Fibroblast of upper back skin (primary cell): Measurements from ENCODE around the gene ZBTB18.
"Not testable (repeated sequence)": the region's sequence is repeated elsewhere in the genome, so short reads cannot be mapped to it uniquely, and the experiment has no call there.

ENCODE experiments used
- DNase-seq: peaks from one replicate; pipeline ENCODE4 v3.0.0-alpha.2; 2013

The ZBTB18 gene

DNA sequence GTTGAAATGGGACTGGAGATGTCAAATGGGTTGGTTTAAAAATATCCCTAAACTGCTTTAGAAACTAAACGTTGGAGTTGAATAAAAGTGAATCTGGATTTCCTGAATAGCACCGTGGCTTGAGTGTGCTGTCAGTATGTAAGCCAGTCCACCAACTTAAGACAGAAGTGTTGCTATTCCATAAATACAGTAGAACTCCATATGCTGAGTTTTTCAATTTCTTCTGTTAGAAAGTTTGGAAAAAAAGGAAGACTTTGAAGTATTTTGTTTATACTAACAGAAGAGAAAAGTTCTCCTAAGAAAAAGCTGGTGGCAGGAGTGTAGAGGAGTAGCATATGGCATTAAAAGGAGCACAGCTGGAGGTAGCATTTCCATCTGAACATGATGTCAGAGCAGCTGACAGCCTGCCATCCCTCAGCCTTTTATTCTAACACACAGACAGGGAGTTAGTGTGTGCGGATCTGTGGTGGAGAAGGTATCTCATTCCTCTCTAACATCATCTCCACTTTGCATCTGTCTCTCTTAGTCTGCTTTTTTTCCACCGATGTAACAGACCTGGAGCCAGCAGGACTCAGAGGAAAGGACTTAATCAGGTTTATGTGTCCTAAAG is at the start of gene ZBTB18:
Gene ZBTB18, plus strand, starts transcription at position 449 of the 610 bp plus-strand sequence. Its CDS starts 149 bp downstream, at position 598.
- peak; percentile 91 for DNase-seq

DNA sequence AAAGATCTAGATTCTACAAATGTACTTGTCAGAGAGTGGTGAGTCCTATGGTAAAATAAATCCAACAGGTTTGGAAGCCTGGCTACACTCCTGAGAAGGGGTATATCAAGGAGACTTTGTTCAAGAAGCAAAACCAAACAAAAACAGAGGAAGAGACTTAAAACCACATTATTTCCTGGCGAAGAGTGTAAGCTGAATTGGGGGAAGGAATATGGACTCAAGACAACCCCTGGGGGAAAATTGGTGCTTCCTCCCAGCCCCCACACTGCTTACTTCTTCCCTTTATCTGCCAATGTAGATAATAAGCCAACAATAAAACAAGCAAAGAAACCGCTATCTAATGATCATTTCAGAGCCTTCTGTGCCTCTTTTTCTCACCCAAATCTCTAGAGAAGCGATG is 48.4 kb upstream of the ZBTB18 start:
- DNase-seq: no peak

GRCh38 chr1:244005455-244005854 is 45.6 kb upstream of the ZBTB18 start:
- no peak for DNase-seq

DNA sequence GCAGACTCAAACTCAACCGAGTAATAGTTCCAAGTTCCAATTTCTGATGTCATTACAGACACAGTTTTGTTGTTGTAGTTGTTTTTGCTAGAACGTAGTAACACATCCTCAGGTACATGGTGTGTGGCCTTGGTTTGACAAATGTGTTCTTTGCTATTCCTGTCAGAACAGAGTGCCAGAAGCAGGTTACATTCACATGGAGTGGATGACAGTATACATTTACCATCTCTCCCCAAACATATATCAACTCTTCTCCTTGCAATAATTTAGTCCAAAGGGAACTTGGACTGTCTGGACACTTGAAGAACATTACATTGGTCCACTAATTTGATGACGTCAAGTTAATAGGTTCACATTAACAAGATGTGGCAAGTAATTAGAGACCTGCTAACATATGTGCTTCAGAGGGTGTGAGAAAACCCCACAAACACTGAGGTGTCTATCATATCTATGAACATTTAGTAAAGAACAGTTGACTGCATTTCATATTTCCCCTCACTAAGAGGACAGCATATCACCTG is 44.6 kb upstream of the ZBTB18 start:
- DNase-seq: no peak

GRCh38 chr1:244006961-244007360 is 44.1 kb upstream of the ZBTB18 start:
- DNase-seq: no peak

- no peak for DNase-seq
Observed at GRCh38 chr1:244010191-244010590, 40.9 kb upstream of the ZBTB18 start.

GRCh38 chr1:244010703-244011123 is 40.4 kb upstream of the ZBTB18 start:
- DNase-seq: no peak

DNA sequence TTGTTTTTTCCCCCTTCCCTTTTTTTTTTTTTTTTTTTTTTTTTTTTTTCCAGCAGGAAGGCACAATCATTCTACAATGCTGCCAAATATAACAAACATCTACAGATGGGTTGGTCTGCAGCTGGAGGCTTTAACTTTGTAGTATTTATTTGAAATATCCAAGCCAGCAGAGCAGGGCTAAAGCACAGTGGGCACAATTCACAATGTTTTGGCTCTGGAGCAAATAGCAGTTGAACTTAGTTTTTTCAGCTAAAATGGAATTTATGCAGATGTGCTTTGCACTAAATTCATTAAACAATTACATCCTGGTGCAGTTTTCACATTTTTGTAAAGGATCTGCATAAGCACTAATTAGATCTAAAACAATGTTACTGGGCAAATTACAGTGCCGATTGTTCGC is 39.8 kb upstream of the ZBTB18 start:
- DNase-seq: peak; percentile 15

DNA sequence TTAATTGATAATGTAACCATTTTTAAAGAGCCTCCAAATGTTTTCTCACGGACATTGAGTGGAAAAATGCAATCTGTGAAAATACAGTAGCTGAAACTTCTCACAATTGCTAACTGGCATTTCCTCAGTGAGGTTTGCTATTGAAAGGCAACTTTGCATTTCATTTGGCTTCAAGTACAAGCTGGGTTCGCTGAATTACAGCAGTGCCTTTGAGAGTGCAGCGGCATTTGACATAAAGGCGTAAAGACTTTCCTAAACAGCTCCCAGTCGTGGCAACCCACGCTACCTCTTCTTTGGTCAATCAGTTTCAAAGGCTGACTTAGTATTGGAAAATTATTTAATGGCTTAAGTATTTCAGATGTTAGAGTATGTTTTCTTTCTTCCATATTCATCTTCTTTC is 39.3 kb upstream of the ZBTB18 start:
- DNase-seq: no peak

- peak; percentile 66 for DNase-seq
Observed at GRCh38 chr1:244012202-244012601, 38.9 kb upstream of the ZBTB18 start.

- no peak for DNase-seq
Observed at GRCh38 chr1:244013100-244013499, 38.0 kb upstream of the ZBTB18 start.

DNA sequence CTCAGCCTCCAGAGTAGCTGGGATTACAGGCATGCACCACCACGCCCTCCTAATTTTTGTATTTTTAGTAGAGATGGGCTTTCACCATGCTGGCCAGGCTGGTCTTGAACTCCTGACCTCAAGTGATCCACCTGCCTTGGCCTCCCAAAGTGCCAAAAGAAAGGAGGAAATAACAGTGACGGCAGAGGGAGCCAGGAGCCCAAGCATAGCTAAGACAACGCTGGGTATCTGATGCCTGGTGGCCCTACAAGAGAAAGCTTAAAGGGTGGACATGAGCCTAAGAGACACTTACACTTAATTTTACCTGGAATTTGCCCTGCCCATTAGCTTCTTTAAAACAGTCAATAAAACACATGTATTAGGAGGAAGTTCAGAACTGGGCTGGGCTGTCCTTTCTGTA is 36.2 kb upstream of the ZBTB18 start:
- not testable (repeated sequence) for DNase-seq

- peak; percentile 26 for DNase-seq
Observed at GRCh38 chr1:244019982-244020485, 31.0 kb upstream of the ZBTB18 start.

GRCh38 chr1:244021427-244021826 is 29.7 kb upstream of the ZBTB18 start:
- no peak for DNase-seq

DNA sequence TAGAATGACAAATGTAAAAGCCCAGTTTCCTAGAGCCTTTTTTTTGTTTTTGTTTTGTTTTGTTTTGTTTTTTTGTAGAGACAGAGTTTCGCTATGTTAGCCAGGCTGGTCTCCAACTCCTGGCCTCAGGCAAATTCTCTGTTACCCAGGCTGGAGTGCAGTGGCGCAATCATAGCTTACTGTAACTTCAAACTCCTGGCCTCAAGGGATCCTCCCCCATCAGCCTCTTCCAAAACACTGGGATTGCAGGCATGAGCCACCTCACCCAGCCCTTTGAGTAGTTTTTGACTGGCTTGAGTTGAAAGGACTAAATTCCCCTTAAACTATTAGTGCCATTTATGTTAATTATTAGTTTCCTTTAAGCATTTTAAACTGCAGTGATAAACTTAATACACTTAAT is 28.8 kb upstream of the ZBTB18 start:
- peak; percentile 54 for DNase-seq

GRCh38 chr1:244022864-244023440 is 28.1 kb upstream of the ZBTB18 start:
- no peak for DNase-seq

- DNase-seq: no peak
Observed at GRCh38 chr1:244027491-244028145, 23.5 kb upstream of the ZBTB18 start.

DNA sequence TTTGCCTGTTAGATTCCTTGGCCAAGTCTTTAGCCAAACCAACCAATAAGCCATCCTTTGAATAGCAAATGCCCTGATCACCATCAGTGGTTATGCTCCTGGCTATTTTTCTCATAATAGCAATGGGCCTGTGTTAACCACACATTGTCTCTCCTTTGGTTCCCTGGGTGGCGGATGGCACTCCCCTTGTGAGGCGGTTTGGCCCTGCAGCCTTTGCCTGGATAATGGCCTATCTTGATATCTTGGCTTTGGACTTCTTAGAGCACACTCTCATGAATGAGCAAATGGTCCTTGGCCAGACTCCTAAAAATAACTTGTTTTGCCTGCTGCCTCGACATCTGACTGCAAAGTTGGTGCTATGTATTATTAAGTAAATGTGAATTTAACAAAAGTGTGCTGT is 22.4 kb upstream of the ZBTB18 start:
- DNase-seq: no peak

DNA sequence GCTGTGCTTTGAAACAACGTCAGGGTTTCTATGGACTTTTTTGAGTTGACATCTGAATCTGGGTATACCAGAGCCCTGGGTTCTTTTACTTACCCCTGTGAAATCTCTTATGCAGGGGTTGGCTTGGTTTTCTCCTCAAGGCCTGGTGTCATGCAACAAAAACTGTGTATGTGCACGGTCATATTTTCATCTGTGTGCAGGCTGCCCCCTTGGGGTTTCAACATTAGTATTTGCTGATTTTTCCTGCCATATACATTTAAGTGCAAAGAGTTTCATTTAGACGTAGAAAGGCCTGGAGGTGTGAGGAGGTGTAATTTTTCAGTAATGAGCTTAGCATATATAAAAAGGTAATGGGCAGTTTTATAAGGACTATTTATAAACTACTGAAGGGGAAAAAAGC is 22.0 kb upstream of the ZBTB18 start:
- no peak for DNase-seq

DNA sequence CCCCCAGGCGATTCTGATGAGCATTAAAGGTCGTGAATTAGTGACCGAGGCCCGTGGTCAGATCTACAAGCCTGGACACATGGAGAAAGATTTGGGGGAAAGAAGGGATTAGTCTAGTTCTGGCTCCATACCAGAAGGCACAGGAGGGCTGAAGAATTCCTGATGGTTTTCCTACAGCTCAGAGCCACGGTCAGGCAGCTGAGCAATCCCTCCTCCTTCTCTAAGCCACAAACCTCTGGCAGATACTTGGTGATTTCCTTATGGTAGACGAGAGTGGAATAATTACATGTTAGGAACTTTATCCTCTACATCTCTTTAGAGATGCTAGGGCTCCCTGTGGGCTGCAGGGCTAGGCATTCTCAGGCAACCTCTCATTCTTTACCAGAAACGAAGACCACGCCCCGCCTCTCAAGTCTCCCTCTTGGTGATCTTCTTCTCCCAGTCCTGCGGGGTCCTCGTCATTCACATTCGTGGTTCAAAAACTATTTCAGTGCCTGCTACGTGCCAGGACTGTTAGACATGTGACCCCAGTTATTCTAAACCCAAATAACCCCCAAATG is 20.5 kb upstream of the ZBTB18 start:
- DNase-seq: peak; percentile 70

DNA sequence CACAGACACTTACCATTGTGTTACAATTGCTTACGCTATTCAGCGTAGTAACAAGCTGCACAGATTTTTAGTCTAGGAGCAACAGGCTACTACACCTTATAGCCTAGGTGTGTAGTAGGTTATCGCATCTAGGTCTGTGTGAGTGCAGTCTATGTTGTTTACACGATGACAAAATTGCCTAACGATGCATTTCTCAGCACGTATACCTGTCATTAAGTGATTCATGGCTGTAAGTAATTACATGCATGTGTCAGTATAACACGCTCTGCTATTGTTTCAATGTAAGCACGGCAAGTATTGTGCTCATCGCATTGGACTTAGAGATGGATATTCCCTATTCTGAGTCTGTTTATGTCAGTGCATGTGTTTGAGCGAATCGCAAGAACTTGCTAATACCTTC is 15.7 kb upstream of the ZBTB18 start:
- DNase-seq: no peak

DNA sequence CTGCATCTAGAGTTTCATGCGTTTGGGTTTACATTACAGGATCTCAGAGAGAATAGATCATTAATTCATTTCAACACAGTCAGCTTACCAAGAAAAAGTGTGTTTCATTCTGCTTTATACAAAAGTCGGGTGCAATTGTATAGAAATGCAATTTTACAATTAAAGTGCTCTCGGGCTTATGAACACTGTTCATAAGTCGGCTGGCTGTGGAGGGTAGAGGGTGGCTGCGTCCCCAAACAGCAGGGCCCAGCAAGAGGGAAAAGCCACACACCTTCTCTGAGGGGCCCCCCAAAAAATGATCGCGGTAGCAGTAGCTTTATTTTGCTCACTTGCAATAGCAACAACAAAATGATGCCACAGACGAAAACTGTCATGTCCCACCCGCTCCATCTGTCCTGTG is 13.8 kb upstream of the ZBTB18 start:
- DNase-seq: no peak

GRCh38 chr1:244041466-244042120 is 9.5 kb upstream of the ZBTB18 start:
- no peak for DNase-seq
